GM21717 (cell line): Measurements from ENCODE around the gene SLIRP.
A peak's percentile ranks its signal among the peaks of the same experiment; 100 is the strongest.
"Not testable (repeated sequence)": the region's sequence is repeated elsewhere in the genome, so short reads cannot be mapped to it uniquely, and the experiment has no call there.

Experiments
- ATAC-seq: cut with Tn5 transposase; IDR thresholded peaks from one replicate; pipeline ENCODE4 v1.9.1; 2021; ENCODE audit warnings: mild to moderate bottlenecking, moderate library complexity; ENCODE audit not compliant: unreplicated experiment

SLIRP gene

GRCh38 chr14:77741438-77741837, 33.5 kb downstream of the SLIRP start:
- no peak for ATAC-seq

- no peak for ATAC-seq
Observed at GRCh38 chr14:77746064-77746702, 38.3 kb downstream of the SLIRP start.

GRCh38 chr14:77747425-77747824, 39.5 kb downstream of the SLIRP start:
- not testable (repeated sequence) for ATAC-seq

DNA sequence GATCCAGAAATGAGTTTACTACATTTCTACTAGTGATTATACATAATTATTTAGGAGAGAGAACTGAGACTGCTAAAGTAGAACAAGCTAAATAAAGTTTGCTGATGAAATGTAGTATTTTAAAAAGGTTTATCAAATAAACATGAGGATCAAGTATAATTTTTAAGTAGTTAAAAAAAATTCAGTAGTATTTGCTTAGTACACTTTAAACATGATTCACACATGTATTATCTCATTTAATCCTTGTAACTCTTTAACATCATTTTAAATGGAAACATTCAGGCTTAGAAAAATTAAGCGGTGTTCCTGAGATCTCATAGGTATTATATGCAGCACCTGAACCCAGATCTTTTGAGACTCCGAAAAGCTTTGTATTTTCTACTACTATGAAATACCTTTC, 44.4 kb downstream of the SLIRP start:
- no peak for ATAC-seq

DNA sequence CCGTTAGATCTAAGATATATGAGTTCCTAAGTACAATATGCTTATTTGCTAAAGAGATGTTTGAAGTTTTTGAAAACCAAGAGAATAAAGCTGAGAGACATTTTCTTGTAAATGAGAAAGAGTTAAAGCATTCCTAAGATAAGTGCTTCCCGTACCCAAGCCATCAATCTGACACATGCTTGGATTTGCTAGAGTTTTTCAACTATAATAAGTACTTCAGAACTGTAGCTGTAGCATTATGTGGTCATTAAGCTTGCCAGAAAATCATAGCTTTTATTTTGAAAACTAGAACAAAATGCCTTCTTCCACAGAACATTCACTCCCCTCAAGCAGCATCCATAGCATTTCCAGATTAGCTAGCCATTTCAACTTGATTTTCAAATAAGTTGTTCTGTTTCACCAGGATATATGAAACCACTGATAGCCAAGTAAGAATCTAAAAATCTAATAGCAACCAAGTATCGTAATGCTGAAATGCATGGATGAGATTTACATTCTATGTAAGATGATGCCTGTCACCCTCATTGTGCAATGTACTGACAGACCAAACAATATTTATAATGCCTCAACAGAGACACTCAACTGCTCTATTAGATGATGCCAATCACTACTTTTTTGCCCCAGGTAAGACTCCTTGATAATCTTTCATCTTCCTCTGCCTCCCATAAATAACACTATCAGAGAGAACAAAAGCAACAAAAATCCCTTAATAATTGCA, 45.1 kb downstream of the SLIRP start:
- ATAC-seq, result no peak

DNA sequence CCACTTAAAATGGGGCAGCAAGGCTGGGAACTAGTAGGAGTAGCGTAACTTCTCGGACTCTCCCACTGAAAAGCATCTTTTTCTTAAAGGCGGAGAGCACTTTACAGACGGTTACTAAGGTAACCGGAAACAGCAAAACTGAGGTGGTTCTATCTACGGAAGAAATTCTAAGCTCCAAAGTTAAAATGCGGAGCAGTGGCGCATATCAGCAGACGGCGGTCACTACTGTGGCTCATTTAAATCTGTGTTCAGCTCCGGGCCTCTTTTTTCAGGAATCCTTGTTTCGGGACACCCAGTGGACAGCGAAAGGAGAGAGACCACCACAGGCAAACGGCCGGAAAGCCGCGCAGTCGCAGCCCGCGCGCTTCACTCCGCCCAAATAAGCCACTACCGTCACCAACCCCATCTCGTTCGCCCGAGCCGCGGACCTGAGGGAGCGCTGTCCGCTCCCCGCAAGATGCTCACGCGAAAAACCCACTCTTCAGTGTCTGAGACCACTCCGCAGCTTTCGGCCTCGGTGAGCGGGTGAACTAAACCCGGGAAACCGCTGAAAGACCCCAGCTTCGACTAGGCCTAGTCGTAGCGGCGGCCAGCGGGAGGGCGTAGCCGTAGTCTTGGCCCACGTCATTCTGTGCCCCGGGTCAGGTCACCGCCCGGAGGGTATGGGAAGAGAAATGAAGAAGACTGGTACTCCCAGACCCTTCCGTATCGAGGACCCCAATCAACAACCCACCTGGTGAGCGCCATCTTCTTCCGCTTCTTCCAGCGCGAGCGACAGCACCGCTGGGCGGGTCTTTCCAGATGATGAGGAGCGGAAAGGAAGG, 52.7 kb downstream of the SLIRP start, which contains the start of gene SNW1:
Gene SNW1 (minus strand): TSS at position 776 of the 824 bp plus-strand sequence. CDS start 29 bp downstream, at position 747.
- ATAC-seq, result peak; percentile 90

DNA sequence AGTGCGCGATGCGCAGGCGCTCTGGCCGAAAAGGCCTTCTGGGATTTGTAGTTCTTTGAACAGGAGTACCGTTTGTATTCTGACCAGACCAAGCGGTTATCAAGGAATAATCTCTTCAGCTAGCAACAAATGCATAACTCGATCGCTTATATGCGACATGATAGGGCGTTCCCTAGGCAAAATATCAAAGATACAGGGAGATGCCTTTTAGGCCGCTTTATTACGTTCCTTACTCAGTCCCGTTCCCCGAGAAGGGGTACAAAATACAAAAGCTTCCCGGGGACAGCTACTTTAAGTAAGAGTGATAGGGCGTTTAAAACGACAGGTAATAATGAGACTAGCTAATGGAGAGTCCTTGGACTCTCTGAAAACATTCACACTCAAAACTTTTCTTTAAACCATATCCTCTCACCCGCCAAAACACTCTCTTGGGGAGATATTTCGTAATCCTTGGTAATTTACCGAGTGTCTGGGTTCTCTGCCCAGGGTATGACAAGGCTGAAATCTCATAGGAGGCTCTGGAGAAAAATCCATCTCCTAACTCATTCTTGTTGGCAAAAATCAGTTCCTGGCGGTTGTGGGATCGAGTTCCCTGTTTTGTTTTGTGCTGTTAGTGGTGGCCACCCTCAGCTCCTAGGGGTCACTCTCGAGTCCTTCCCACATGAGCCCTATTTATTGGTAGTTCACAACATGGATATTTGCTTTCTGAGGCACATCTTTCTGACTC, 53.5 kb downstream of the SLIRP start:
- peak; percentile 12 for ATAC-seq

- no peak for ATAC-seq
Observed at GRCh38 chr14:77763316-77763715, 55.4 kb downstream of the SLIRP start.

DNA sequence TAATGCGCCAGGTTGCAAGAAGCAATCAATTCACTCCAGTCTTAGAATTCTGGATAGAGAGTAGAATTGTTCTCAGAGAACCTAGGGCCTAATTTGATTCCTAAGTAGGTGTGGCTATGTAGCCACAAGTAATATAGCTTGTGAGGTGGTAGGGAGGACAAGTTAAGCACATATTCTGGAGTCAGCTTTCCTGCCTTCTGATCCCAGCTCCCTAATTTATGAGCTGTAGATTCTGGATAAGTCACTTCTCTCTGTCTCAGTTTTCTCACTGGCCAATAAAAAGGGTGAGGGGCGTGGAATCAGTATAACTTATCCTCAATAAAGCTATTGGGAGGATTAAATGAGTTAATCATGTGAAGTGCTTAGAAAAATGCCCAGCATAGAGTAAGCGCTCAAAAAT, 56.1 kb downstream of the SLIRP start:
- ATAC-seq, result no peak
